HG02623 (cell line): Measurements from ENCODE around the gene POU3F2.

Experiments used
- ATAC-seq: cut with Tn5 transposase; IDR thresholded peaks from one replicate; pipeline ENCODE4 v1.9.1; 2021; ENCODE audit warnings: moderate library complexity; ENCODE audit not compliant: unreplicated experiment

POU3F2 gene

GRCh38 chr6:98843271-98844243, 9.2 kb downstream of the POU3F2 start:
- no peak for ATAC-seq

GRCh38 chr6:98844244-98845210, 10.2 kb downstream of the POU3F2 start:
- no peak for ATAC-seq

GRCh38 chr6:98845211-98846020, 11.0 kb downstream of the POU3F2 start:
- ATAC-seq: peak; percentile 71

DNA sequence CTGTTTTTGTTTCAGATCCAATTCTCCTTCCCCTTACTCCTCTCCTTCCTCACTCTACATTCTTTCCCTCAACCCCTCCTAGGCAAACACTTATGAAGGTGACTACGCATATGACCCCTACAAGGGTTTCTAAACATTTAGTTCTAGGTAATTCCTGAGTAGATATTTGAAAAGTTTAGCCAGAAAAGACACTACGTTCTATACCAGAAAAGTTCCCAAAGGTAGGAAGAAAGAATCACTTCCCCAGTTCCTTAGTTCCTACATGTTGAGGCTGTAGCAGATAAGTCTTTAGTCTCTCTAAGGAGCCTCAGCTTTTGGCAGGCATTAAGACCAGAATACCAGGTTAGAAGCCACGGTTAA, 11.6 kb downstream of the POU3F2 start:
- ATAC-seq: no peak

GRCh38 chr6:98847416-98847778, 13.0 kb downstream of the POU3F2 start:
- no peak for ATAC-seq

DNA sequence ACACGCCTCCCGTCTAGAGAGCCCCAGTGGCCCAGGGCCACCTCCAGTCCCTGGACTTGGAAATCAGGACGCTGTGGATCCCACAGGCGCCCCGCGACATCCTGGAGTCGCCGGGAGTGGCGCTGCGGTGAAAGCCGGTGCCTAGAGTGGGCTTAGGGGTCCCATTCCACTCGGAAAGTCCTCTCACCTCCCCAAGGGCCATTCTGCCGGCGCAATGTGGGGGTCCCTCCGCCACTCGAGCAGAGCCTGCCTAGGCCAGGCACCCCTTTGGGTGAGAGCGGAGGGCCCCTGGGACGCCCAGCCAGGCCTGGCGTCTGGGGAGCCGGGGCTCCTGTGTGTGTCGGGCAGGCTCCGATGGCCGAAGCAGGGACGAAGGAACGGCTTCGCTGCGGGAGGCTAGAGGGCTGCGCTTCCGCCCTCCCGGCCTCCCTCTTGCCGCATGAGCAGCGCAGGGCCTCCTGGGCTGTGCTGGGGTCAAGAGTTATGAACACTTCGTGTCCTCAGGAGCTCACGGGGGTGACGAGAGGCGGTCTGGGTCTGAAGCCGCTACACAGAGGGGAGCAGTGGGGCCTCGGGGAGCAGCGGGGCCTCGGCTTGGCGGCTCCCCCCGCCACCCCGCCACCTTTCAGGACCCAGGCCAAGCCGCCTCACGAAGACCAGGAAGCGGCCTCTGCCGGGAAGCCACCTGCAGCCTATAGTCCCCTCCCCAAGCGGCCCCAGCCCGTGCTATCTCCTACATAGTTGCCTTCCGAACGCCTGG, 13.6 kb downstream of the POU3F2 start:
- ATAC-seq: peak; percentile 32

GRCh38 chr6:98848539-98849242, 14.3 kb downstream of the POU3F2 start:
- ATAC-seq: no peak

- ATAC-seq: no peak
These were observed 30.1 kb downstream of the POU3F2 start for GRCh38 chr6:98864497-98864896.

DNA sequence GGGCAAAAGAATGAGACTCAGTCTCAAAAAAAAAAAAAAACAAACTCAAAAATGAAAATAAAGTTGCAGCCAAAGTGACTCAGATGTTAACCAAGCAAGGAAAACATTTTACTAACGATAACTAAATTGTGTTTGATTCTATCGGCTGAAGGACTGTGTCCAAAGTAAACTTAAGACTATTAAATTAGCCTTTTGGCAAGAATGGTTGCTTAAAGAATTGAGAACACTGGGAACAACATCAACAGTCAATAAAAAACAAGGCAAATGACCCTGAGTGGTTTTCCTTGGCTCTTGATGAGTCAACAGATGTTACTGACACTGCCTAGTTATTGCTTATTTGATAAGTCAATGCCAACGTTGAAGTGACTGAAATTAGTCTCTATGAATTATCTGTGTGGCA, 36.7 kb downstream of the POU3F2 start:
- ATAC-seq: no peak

DNA sequence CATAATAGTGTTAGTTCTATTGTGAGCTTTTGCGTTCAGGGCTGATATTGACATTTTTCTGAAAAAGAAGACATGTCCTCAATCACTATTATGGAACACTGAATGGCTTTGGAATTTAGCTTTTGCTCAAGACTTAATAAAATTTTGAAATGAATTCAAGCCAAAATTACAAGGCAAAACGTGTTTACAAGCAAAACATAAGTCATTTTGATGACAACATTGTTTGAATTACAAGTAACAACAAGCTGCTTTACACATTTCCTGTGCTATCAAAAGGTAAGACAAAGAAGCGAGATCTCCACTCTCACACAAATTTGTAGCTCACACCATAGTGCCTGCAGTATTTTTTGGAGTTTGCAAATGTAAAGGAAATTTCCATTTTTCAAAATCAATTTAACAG, 37.4 kb downstream of the POU3F2 start:
- no peak for ATAC-seq

GRCh38 chr6:98875375-98875774, 41.0 kb downstream of the POU3F2 start:
- no peak for ATAC-seq

DNA sequence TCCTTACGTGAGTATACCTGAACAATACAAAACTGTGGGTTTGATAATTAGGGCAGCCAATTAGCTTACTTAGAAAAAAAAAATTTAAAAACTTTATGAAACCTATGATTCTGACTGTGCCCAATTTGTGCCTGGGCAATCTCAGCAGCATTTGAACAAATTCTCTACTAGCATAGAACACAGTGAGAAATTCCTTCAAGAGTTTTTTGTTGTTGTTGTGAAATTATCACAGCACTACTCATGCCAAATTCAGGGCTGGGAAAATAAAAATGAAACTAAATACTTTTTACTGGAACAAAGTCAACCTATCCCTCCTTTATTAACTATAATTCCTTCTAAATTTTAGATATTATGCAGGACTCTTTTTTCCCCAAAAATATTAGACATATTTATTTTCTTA, 42.9 kb downstream of the POU3F2 start:
- ATAC-seq: no peak

GRCh38 chr6:98880486-98880885, 46.1 kb downstream of the POU3F2 start:
- peak; percentile 90 for ATAC-seq

DNA sequence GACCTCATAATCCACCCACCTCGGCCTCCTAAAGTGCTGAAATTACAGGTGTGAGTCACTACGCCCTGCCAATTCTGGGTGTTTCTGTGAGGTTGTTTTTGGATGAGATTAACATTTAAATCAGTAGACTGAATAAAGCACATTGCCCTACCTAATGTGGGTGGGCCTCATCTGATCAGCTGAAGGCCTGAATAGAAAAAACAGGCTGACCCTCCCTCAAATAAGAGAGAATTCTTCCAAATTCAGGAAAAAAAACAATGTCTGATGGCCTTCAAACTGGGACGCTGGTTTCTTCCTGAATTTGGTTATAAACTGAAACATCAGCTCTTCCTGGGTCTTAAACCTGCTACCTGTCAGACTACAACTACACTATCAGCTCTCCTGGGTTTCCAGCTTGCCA, 51.0 kb downstream of the POU3F2 start:
- ATAC-seq: no peak

DNA sequence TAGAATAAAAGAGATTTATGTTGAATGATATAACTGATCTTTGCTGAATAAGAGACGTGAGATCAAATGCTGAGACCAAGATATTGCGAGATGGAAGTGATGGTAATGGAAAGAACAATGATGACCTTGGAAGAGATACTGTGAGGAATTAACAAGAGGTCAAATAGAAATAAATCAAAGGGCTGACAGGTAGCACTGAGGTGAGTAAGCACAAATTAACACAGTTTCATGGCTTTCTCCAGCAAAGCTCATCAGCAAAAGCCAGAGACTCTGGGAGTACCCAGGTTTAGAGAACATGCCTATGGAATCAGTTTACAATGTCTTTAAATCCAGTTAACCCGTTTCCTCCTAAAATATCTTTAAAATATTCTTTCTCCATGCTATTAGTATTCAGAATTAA, 53.3 kb downstream of the POU3F2 start:
- no peak for ATAC-seq
